ENCODE results near the gene NDFIP1.

The NDFIP1 gene

GRCh38 chr5:142119051-142119625 is 10.6 kb downstream of the NDFIP1 start:
- DNase-seq (ENCODE audit: low read depth), result no peak

DNA sequence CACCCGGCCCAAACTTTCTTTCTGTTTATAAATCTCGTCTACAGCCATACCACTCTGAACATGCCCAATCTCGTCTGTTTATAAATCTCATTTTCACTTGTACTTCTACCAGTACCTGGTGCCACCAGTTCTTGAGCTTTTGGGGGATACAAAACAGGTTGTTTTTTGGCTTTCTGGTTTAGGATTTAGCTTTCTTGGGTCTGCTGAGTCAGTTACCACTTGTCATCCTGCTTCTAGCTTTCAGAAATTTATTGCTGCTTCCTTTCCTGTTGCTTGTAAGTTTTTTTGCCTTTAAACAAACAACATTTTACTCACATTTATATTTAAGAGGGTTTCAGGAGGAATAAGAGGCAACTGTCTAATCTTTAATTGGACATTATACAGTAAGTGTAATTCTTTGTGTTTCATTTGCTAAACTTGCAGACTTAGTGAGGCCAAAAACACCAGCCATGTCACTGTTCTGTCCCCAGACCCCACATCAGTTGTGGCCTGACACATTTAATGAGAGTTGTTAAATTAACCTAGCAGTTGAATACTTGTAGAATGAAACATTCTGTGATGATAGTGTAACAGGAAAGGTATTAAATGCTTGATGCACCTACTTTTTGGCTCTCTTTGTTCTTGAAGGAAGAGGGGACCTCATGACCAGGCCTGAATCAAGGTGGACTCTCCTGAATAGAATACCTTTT is 11.8 kb downstream of the NDFIP1 start:
- no peak for DNase-seq (ENCODE audit: low read depth)

DNA sequence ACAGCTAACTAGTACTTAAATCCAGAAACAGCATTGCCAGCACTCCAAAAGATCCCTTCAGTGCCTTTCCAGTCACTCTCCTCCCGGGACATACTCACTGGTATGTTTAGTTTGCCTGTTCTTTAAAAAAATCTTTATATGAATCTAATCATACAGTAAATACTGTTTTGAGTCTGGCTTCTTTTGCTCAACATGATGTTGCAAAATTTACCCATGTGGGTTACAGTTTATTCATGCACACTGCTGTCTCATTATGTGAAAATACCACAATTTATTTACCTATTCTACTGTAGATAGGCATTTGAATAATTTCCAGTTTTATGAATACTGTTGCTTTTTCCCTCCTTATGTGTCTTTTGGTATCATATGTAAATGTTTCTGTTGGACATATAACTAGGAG is 13.5 kb downstream of the NDFIP1 start:
- no peak for DNase-seq (ENCODE audit: low read depth)

DNA sequence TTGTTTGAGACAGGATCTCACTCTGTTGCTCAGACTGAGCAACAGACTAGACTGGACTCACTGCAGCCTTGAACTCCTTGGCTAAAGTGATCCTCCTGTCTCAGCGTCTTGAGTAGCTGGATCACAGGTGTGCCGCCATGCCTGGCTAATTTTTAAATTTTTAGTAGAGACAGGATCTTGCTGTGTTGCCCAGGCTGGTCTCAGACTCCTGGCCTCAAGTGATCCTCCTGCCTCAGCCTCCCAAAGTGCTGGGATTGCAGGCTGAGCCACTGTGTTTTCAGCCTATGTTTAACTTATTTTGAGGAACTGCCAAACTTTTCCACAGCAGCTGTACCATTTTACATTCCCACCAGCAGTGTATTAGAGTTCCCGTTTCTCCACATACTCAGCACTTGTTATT is 16.8 kb downstream of the NDFIP1 start:
- no peak for DNase-seq (ENCODE audit: low read depth)

GRCh38 chr5:142125963-142126362 is 17.4 kb downstream of the NDFIP1 start:
- DNase-seq (ENCODE audit: low read depth), result no peak

DNA sequence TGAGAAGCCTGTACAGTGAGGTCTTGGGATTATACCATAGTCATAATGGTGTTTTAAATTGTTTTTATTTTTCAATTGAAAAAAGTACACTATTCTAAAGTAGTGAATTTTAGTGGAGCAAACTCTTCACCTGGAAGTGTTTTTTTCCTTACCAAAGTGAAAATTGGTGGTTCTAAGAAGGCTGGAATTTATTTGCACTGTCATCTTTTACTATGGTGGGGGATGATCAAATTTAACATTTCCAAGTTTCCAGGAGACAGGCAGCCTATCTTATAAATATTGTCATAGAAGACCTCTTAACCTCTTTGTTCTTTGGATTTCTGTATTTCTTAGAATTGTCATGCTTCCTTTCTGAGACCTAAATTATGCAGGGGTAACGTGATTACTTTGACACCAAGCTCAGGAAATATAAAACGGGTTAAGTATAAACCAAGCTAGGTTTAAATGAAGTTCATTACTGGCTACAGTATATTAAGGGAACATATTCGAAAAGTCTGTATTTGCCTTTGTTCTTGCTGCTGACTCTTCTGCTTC is 20.2 kb downstream of the NDFIP1 start:
- DNase-seq (ENCODE audit: low read depth), result no peak

- DNase-seq (ENCODE audit: low read depth), result no peak
These were observed 21.0 kb downstream of the NDFIP1 start for GRCh38 chr5:142129446-142130066.

DNA sequence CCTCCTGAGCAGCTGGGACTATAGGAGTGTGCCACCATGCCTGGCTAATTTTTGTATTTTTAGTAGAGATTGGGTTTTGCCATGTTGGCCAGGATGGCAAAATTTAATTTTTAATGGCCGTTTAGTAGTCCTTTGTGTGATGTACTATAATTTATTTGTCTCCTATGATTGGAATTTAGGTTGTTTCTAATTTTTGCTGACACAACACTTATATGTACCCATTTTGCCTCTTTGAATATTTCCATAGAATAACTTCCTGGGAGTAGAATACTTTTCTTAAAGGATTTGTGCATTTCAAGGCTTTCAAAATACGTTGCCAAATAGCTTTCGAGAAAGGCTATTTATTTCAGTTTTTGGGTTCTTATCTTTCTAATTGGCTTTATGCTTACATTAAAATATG is 22.8 kb downstream of the NDFIP1 start:
- no peak for DNase-seq (ENCODE audit: low read depth)

DNA sequence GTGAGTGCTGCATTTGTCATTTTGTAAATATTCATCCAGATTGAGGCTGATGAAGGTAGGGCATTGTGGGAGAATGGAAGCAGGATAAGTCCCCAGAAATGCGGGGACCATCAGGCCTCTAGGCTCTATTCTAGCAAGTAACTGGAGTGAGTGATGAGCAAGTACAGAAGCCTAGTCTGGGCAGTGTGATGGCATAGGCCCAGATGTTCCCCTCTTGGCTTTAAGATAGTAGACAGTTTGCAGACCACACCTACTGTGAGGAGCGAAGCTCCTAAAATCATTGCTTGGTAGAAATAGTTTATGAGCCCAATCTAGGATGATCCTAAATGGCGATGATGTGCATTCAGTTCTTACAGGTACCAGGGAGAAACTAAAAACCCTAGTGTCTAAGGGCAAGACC is 24.3 kb downstream of the NDFIP1 start:
- no peak for DNase-seq (ENCODE audit: low read depth)

DNA sequence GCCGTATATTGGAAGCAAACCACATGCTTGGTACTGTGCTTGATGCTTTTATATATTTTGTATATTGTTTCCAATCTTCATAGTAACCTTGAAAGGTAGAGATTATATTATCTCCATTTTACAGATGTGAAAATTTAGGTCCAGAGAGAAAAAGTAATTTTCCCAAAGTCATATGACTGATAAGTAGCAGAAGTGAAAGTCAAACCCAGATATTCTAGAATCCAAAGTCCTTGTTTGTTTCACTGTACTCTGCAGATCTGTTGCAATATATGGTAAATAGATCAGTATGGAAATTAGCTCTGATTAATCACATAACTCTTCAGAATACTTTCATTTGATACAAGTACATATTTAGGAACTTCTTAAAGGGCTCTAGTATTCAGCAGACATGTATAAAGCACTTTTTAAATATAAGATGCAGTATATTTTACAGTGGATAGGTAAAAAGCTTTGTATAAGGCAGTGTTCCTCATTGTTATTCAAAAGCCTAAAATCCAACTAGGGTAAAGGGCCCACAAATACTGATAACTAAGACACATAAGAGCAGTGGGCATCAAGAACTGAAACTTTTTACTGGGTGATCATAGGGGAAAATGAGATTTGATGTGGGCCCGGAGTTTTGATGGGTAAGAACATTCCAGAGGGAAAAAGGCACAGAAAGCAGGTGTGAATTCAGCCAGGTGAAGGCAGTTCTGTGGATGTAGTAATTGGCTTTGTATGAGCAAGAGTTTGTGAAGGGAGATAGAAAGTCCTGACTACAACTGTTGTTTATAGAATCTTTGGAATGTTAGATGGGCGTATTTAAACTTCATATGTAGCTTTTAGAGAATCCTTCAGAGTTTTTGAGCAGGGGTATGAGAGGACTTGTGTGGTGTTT is 25.0 kb downstream of the NDFIP1 start:
- no peak for DNase-seq (ENCODE audit: low read depth)

DNA sequence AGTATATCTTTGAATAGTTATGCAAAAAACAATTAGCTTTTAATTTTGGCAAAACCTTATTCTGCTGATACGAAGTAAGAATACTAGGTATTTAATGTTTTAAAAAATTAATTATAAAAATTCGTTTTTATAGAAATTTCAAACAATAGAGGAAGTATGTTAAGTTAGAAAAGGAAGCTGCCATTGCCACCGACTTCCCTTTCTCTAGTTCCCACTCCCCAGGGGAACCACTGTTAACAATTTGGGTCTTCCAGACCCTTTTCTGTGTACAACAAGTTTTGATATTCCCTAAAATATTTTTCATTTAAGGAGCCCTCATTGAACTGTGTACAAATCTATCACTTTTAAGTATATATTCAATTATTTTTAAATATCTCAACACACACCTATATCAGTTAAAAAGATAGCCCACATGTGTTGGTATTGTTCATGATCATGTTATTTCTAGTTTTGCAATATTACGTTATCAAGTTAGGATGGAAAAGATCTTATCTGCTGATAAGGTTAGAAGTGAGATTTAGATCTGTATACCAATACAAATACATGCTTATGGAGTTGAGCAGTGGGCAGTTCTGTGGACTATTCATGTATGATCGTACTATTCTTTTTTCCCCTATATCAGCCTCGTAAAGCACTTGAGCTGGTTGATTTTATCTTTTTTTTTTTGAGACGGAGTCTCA is 25.9 kb downstream of the NDFIP1 start:
- DNase-seq (ENCODE audit: low read depth), result no peak

- DNase-seq (ENCODE audit: low read depth), result no peak
These were observed 32.9 kb downstream of the NDFIP1 start for GRCh38 chr5:142141463-142141862.

GRCh38 chr5:142143878-142144277 is 35.3 kb downstream of the NDFIP1 start:
- DNase-seq (ENCODE audit: low read depth), result no peak

DNA sequence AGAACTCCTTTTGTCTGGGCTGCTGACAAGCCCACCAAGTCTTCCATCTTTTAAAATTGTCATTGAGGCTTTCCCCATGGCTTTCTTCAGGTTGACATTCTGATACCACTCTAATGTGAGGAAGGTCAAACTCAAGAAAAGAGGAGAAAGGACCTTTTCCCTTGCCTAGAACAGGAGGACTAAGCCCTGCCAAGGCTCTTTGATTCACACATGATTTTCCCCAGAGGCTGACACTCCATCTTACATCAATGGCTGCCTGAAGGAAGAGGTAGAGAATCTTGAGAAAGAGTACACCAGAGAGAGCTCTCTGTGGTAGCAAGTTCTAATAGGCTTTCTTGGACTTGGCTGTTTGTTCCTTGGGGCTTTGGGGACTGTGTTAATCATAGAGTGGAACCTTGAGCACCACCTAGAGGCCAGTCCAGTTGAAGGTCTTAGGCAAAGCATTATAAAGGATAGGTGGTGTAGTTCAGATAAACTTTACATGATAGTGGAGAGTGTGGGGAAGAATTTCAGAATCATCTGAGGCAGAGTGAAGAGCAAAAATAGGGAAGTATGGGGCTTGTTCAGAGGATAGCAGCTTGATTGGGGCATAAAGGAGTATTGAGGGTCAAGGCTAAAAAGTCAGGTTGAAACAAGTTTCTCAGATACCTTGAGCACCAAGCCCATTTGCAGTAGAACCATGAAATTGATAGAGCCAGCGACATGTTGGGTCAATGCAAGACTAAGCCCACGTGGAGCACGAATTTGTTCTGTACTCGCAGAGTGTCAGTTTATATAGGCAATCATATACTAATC is 36.7 kb downstream of the NDFIP1 start:
- peak; percentile 40 for DNase-seq (ENCODE audit: low read depth)

GRCh38 chr5:142149363-142149762 is 40.8 kb downstream of the NDFIP1 start:
- DNase-seq (ENCODE audit: low read depth), result no peak

- no peak for DNase-seq (ENCODE audit: low read depth)
These were observed 41.9 kb downstream of the NDFIP1 start for GRCh38 chr5:142150431-142150830.

GRCh38 chr5:142151436-142152383 is 43.1 kb downstream of the NDFIP1 start:
- peak; percentile 33 for DNase-seq (ENCODE audit: low read depth)

- DNase-seq (ENCODE audit: low read depth), result no peak
These were observed 43.8 kb downstream of the NDFIP1 start for GRCh38 chr5:142152384-142152732.

DNA sequence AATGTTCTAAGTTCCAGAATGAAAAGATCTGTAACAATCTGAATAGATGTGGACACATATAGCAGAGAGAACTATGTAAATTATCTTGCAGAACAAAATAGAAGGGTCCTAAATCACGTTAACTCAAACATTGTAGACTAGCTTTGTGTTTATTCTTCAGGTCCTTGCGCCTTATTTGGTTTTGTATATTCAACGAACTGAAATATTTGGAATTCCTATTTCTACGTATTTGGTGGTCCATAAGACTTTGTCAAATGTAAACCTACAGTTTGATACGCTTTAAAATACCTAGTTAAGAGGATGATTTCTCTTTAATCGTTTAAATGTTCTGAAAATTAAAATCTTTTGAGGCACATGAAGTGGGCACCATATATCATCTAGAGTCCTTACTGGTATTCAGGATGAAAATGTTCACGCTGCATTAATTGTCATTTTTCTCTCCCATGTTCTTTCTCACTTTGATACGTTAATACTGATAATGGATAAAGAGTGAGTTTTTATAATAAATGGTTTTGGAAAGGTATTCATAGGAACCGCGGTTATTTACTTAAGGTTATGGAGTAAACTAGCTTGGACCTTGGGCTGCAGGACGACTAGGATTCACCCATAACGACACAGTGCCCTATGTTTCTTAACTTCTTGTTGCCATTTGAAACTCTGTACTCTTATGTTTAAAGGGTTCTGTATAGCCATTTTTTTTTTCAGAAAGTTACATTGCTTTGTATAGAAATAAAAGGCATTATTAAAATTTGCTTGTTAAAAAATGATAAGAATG is 45.3 kb downstream of the NDFIP1 start:
- DNase-seq (ENCODE audit: low read depth), result no peak

Measured in activated gamma-delta T cell treated with anti-CD3 and anti-CD28 coated beads, Interleukin-2, amount 50 U/mL, for 16 hours (primary cell).